ENCODE measurements around the gene NCK2.

DNA sequence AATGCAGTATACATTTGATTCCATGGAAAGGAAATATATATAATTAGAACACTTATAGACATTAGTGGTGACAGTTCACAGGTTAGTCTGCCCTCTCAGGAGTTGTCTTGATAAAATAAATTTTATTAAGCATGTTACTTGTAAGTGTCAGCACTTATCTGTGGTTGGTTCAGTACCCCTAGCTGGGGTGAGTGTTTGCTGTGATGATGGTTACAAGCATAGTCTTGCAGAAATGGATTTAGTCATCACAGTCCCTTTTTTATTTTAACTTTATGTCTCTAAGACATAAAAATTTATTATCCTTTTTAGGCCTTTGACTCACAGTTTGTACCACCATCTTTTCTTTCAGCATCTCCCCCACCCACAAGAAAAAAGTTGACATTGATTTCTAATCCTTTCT is 52.1 kb downstream of the NCK2 start:
- TF ChIP-seq CEBPB (IDR thresholded peaks at IDR 0.05) (no peak), NFE2L2 (conservative IDR thresholded peaks at IDR 0.05; ENCODE audit: low read length) (no peak), JUN (IDR thresholded peaks at IDR 0.05) (no peak), ELK1 (IDR thresholded peaks at IDR 0.05; ENCODE audit: low read depth, low read length) (no peak)
- TF ChIP-seq, protein P1, sequence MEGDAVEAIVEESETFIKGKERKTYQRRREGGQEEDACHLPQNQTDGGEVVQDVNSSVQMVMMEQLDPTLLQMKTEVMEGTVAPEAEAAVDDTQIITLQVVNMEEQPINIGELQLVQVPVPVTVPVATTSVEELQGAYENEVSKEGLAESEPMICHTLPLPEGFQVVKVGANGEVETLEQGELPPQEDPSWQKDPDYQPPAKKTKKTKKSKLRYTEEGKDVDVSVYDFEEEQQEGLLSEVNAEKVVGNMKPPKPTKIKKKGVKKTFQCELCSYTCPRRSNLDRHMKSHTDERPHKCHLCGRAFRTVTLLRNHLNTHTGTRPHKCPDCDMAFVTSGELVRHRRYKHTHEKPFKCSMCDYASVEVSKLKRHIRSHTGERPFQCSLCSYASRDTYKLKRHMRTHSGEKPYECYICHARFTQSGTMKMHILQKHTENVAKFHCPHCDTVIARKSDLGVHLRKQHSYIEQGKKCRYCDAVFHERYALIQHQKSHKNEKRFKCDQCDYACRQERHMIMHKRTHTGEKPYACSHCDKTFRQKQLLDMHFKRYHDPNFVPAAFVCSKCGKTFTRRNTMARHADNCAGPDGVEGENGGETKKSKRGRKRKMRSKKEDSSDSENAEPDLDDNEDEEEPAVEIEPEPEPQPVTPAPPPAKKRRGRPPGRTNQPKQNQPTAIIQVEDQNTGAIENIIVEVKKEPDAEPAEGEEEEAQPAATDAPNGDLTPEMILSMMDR (IDR thresholded peaks at IDR 0.05) = no peak

All from A549 (cell line).